Measurements from ENCODE around the gene TMEM145.

GRCh38 chr19:42290136-42290522, 23.0 kb upstream of the TMEM145 start:
- TF ChIP-seq CTCF (IDR thresholded peaks at IDR 0.05; ENCODE audit: low read depth, low read length, poor library complexity, severe bottlenecking) (no peak), EZH2phosphoT487 (IDR thresholded peaks at IDR 0.05; ENCODE audit: borderline replicate concordance, low read length) (no peak)
